Brain microvascular endothelial cell (primary cell): ENCODE data around the gene FOLR2.
A peak's percentile ranks its signal among the peaks of the same experiment; 100 is the strongest.
"Not testable (repeated sequence)": the region's sequence is repeated elsewhere in the genome, so short reads cannot be mapped to it uniquely, and the experiment has no call there.

Experiments used
- DNase-seq: peaks from one replicate; pipeline ENCODE4 v3.0.0-alpha.2; 2020
- H3K27ac ChIP-seq: fragments of 250-450 bp; sonication (Bioruptor Pico); 2 replicates; pipeline ENCODE4 v1.5.1; 2020; ENCODE audit warnings: mild to moderate bottlenecking, moderate library complexity
- H3K27me3 ChIP-seq: fragments of 250-450 bp; sonication (Bioruptor Pico); replicated peaks from 2 replicates; pipeline ENCODE4 v1.5.1; 2020; ENCODE audit warnings: mild to moderate bottlenecking
- H3K36me3 ChIP-seq: fragments of 250-450 bp; sonication (Bioruptor Pico); replicated peaks from 2 replicates; pipeline ENCODE4 v1.5.1; 2020; ENCODE audit warnings: mild to moderate bottlenecking
- H3K4me3 ChIP-seq: 2 replicates; pipeline ENCODE4 v1.5.1; 2011; ENCODE audit warnings: low read depth, mild to moderate bottlenecking, control low read depth, low read length, moderate library complexity
- in situ Hi-C: cut with HindIII; loops from 2 replicates; pipeline ENCODE4 v1.10.0; 2017; ENCODE audit warnings: low sequenced_read_pairs, low pct_ligation_motif_present
- TF ChIP-seq, protein P1 (sequence below): IDR thresholded peaks from 2 replicates; pipeline ENCODE4 v1.5.1; 2011; ENCODE audit warnings: low read depth, mild to moderate bottlenecking, moderate library complexity, low read length, control low read depth, inconsistent platforms; ENCODE audit errors: missing control alignments

Gene FOLR2

GRCh38 chr11:72179049-72179803 lies 37.4 kb upstream of the FOLR2 start:
- TF ChIP-seq, protein P1, sequence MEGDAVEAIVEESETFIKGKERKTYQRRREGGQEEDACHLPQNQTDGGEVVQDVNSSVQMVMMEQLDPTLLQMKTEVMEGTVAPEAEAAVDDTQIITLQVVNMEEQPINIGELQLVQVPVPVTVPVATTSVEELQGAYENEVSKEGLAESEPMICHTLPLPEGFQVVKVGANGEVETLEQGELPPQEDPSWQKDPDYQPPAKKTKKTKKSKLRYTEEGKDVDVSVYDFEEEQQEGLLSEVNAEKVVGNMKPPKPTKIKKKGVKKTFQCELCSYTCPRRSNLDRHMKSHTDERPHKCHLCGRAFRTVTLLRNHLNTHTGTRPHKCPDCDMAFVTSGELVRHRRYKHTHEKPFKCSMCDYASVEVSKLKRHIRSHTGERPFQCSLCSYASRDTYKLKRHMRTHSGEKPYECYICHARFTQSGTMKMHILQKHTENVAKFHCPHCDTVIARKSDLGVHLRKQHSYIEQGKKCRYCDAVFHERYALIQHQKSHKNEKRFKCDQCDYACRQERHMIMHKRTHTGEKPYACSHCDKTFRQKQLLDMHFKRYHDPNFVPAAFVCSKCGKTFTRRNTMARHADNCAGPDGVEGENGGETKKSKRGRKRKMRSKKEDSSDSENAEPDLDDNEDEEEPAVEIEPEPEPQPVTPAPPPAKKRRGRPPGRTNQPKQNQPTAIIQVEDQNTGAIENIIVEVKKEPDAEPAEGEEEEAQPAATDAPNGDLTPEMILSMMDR, result no peak
- no peak overlapping the region for H3K4me3 ChIP-seq
- in situ Hi-C loops, result no loop called here
- DNase-seq, result no peak
- no peak overlapping the region for H3K27ac ChIP-seq
- no peaks in the 10 kb centered on the region for H3K36me3 ChIP-seq
- H3K27me3 ChIP-seq, result no peaks in the 10 kb centered on the region

DNA sequence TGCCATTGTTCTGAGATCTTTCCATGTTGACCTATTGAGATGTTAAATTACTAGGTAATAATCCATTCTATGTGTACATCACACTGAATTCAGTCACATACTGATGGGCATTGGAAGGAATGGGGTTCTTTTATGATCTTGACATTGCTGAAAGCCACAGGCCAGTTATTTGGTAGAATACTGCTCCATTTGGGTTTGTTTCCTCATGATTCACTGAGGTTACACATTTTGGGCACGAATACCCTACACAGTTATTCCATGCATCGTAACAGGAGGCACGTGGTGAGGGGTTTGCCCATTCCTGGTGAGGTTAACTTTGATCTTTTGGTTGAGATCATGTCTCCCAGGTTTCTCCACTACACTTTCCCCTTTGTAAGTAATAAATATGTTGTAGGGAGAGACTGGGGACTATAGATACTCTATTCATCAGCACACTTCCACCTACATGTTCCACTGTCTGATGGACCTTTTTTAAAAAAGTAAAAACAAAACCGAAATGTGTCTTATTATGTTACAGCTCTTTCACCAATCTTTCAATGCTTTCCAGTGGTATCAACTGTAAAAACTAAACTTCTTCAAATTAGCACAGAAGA lies 36.7 kb upstream of the FOLR2 start:
- DNase-seq, result no peak
- Histone ChIP-seq H3K4me3 (no peak overlapping the region), H3K27ac (no peak overlapping the region), H3K36me3 (no peaks in the 10 kb centered on the region), H3K27me3 (no peaks in the 10 kb centered on the region)
- in situ Hi-C loops, result no loop called here
- TF ChIP-seq, protein P1, result no peak

DNA sequence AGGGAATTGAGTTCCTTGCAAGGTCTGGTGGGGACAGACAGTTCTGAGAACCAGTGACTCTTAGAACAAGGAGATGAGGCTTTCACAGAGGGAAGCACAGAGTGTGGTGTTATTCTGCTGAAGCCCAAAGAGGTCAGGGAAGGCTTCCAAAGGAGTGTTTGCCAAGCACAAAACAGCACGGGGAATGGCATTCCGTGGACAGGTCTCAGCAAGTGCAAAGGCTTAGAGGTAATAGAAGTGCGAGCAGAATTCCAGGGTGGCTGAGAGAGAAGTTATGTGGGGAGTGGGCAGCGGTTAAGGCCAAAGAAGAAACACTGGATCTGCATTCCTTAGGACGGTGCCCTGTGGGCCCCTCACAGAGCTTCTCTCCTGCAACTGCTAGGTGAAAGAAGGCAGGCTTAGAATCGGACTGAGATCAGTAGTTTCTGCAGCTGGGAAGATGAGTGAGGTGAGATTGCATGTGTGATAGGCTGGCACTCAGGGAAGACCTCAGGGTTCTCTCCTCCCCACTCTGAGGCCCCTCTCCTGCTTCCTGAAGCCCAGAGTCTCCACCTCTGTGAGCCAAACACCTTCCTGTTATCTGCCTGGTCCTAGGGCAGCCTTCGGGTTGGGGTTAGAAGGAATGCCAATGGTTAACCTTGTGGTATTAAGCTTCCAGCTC lies 35.6 kb upstream of the FOLR2 start:
- DNase-seq, in situ Hi-C loops, H3K27me3 ChIP-seq, H3K4me3 ChIP-seq, H3K36me3 ChIP-seq, H3K27ac ChIP-seq: not testable (repeated sequence)

GRCh38 chr11:72181553-72181958 lies 35.0 kb upstream of the FOLR2 start:
- in situ Hi-C loops, H3K27ac ChIP-seq, H3K27me3 ChIP-seq, DNase-seq, H3K4me3 ChIP-seq, H3K36me3 ChIP-seq: not testable (repeated sequence)
- TF ChIP-seq, protein P1, result peak; percentile 41

GRCh38 chr11:72188267-72188666 lies 28.3 kb upstream of the FOLR2 start:
- Histone ChIP-seq H3K36me3 (no peaks in the 10 kb centered on the region), H3K4me3 (no peak overlapping the region), H3K27me3 (no peaks in the 10 kb centered on the region), H3K27ac (no peak overlapping the region)
- in situ Hi-C loops, result no loop called here
- TF ChIP-seq, protein P1, result no peak
- DNase-seq, result no peak

- Histone ChIP-seq H3K27me3 (no peaks in the 10 kb centered on the region), H3K27ac (no peak overlapping the region), H3K4me3 (no peak overlapping the region), H3K36me3 (no peaks in the 10 kb centered on the region)
- TF ChIP-seq, protein P1, result no peak
- no peak for DNase-seq
- in situ Hi-C loops, result no loop called here
These were observed 26.9 kb upstream of the FOLR2 start for GRCh38 chr11:72189455-72190250.
